SKM-1 treated with dmso at 0.1 percent for 144 hours (cell line): ENCODE results near the gene KLHL28.
"Not testable (repeated sequence)": the region's sequence is repeated elsewhere in the genome, so short reads cannot be mapped to it uniquely, and the experiment has no call there.

Experiments used
- DNase-seq: peaks from one replicate; lab custom pipeline; 2025; ENCODE audit not compliant: unreplicated experiment; lab: John Stamatoyannopoulos, UW

Gene KLHL28

GRCh38 chr14:44898551-44898950, 63.2 kb downstream of the KLHL28 start:
- DNase-seq = no peak

DNA sequence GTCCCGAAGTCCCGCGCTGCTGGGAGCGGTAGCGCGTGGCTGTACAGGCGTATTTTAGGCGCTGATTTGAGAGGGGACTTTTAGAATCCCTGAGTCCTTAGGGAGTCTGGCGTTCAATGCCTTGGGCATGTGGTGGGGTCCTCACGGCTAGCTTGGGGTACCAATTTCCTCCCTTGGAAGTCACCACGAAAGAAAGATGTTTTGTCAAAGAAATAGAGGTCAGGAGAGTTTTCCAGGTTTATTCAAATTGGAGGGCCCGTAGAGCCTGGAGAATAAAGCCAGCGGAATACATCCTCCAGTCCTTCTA, 63.9 kb downstream of the KLHL28 start:
- peak; percentile 0 for DNase-seq

DNA sequence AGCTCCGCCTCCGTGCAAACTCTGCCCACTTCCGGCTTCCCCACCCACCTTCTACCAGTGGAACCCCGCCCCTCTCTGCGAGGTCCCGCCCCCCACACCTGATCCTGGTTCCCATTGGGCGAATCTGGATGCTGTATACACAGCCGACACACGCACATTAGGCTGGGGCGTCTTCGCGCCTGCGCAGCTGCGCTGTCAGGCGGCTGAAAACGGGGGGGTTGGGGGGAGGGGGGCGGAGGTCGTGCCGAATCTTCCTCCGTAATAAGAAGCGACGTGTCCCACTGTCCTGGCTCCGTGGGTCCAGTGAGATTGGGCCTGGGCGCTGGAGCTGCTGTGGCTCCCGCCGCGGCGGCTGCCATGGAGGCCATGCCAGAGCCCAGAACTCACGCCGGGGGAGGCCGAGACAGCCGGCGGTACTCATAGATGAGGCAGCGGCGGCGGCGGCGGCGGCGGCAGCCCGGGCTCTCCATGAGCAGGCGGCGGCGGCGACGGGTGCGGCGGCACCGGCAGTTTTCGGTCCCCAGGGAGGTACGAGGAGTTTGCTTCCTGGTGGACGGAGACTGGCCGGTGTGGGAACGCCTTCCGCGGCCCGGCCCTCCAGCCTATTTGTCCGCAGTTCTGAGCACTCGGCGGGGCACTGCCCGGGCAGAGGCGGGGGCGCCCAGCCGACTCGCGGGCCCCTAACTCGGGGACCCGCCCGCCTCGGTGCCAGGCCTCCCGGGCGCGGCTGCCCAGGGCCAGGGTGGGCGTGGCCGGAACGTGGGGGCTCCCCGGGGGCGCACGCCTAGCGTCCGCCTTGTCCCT, 64.5 kb downstream of the KLHL28 start:
- DNase-seq = peak; percentile 48

- DNase-seq = no peak
Measured at GRCh38 chr14:44896275-44897040, 65.3 kb downstream of the KLHL28 start.

GRCh38 chr14:44895716-44896115, 66.0 kb downstream of the KLHL28 start:
- DNase-seq = no peak

DNA sequence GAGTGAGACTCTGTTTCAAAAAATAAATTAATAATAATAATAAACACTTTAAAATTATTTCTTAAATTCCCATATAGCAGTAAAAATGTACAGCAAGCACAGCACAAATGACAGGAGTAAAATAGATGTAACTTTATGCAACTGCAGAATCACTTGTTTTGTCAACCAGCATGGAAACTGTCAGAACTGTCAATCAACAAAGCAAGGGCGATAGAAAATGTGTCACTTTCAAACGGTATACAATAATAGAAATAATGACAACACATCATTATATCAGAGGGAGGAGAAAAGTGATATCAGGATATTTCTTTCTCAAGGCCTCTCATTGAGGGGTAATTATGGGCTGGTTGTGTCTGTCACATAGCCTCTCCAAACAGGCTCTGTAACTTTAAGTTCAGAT, 68.2 kb downstream of the KLHL28 start:
- no peak for DNase-seq

GRCh38 chr14:44891726-44892372, 69.9 kb downstream of the KLHL28 start:
- DNase-seq = not testable (repeated sequence)

GRCh38 chr14:44889595-44890471, 71.9 kb downstream of the KLHL28 start:
- DNase-seq = no peak

DNA sequence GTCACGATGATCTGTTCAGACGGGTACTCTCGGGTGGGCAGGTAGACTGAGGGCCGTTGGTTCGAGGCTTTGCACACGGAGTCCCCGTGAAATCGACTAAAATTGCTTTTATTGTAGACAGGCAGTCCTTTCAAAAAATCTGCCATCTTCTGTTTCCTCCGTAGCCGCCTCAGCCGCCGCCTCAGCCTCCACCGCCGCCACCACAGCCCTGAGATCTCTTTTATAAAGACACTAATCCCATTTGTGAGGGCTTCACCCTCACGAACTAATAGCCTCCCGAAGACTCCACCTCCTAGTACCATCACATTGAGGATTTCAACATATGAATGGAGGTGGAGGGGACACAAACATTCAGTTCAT, 74.2 kb downstream of the KLHL28 start:
- DNase-seq = no peak

GRCh38 chr14:44886860-44887595, 74.7 kb downstream of the KLHL28 start:
- no peak for DNase-seq

DNA sequence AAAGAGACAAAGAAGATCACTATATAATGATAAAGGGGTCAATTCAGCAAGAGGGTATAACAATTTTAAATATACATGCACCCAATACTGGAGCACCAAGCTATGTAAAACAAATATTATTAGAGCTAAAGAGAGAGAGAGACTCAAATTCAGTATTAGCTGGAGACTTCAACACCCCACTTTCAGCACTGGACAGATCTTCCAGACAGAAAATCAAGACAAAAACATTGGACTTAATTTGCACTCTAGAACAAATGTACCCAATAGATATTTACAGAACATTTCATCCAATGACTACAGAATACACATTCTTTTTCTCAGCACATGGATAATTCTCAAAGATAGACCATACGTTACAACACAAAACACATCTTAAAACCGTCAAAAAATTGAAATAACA, 81.0 kb downstream of the KLHL28 start:
- DNase-seq = no peak
